ENCODE measurements around the gene CTAGE1. TPM values are rescaled to one million over a fixed set of nuclear protein-coding genes. Genes with fewer than 3 reads are reported as not detected.

CTAGE1 gene
- total and polyA plus RNA-seq, 10 of the 15 experiments (the other 5 are each of a cell fraction or from before 2014, with no cell fraction given): 0.01 TPM; not detected in 9

- TF ChIP-seq E4F1 (IDR thresholded peaks at IDR 0.05; ENCODE audit: borderline replicate concordance, partially characterized antibody): no peak
These were observed 21.7 kb upstream of the CTAGE1 start (continued) for GRCh38 chr18:22439447-22439846.

- 0% methylated on average over 4 of the region's 4 CpGs for WGBS (ENCODE audit: insufficient coverage, insufficient replicate concordance, low lambda C conversion rate, missing lambda C conversion rate)
- TF ChIP-seq RCOR1 (conservative IDR thresholded peaks at IDR 0.05; ENCODE audit: low read depth, low read length) (no peak), RUNX3 (IDR thresholded peaks at IDR 0.05; ENCODE audit: low read length) (no peak), POU2F2 (IDR thresholded peaks at IDR 0.05; ENCODE audit: borderline replicate concordance, low read depth, low read length) (no peak), BACH1 (IDR thresholded peaks at IDR 0.05; ENCODE audit: borderline replicate concordance) (no peak), CREM (IDR thresholded peaks at IDR 0.05; ENCODE audit: low read depth) (no peak), IRF4 (IDR thresholded peaks at IDR 0.05; ENCODE audit: low read depth, low read length) (no peak), RELA (IDR thresholded peaks at IDR 0.05; ENCODE audit: borderline replicate concordance, partially characterized antibody) (no peak), ZBED1 (IDR thresholded peaks at IDR 0.05; ENCODE audit: borderline replicate concordance) (no peak), ELK1 (IDR thresholded peaks at IDR 0.05; ENCODE audit: low read depth, low read length) (no peak)
These were observed 18.4 kb upstream of the CTAGE1 start for GRCh38 chr18:22436136-22436535.

More at GRCh38 chr18:22436136-22436535, 18.4 kb upstream of the CTAGE1 start:
- Histone ChIP-seq H3K4me3 (no peak overlapping the region), H3K36me3 (ENCODE audit: control insufficient read depth in 2 of 2, insufficient read depth in 2 of 2, low read length in 1 of 2) (no peaks in the 10 kb centered on the region), H3K4me1 (ENCODE audit: control insufficient read depth, insufficient read depth, low read length) (no peaks in the 10 kb centered on the region), H3K9me3 (replicated peaks; ENCODE audit: control insufficient read depth, insufficient read depth, low read length) (no peaks in the 10 kb centered on the region), H3K27ac (ENCODE audit: control insufficient read depth, insufficient read depth) (no peak overlapping the region), H3K27me3 (replicated peaks in 1 of 2; ENCODE audit: control insufficient read depth in 2 of 2, insufficient read depth in 2 of 2, low read length in 1 of 2) (no peaks in the 10 kb centered on the region), H4K20me1 (ENCODE audit: control insufficient read depth, insufficient read depth) (no peaks in the 10 kb centered on the region), H3K4me2 (ENCODE audit: control insufficient read depth, insufficient read depth) (no peak overlapping the region), H2AFZ (ENCODE audit: control insufficient read depth, low read depth, low read length) (no peak overlapping the region), H3K79me2 (ENCODE audit: control insufficient read depth, insufficient read depth, low read length) (no peaks in the 10 kb centered on the region), H3K9ac (ENCODE audit: control insufficient read depth, insufficient read depth, low read length) (no peak overlapping the region)
- DNase-seq (ENCODE audit: low read depth, low spot score) (no peak), ATAC-seq (no peak), FAIRE-seq (no peak)
- CTCF ChIA-PET: no interaction called here
- intact Hi-C loops (cut with micrococcal nuclease; ENCODE audit: unreplicated experiment): loop anchor here (5.0 kb wide), 1 partner anchor 59 kb away; no protein-coding TSS in a partner anchor
- RAD21 ChIA-PET (ENCODE audit: unreplicated experiment): no interaction called here
- POLR2A ChIA-PET: no interaction called here
- BruUV-seq (replicated peaks): no TSS peak
- SMC1A ChIA-PET (ENCODE audit: uncharacterized antibody, unreplicated experiment): interaction anchor here (1.3 kb wide), 1 partner anchor 19 kb away, joined by 3 read pairs; no protein-coding TSS in a partner anchor
- in situ Hi-C loops (cut with MboI): no loop called here

Measured in GM12878 (cell line).